Keratinocyte (primary cell): ENCODE data around the gene TMEM40. TPM values are rescaled to one million over a fixed set of nuclear protein-coding genes. Genes with fewer than 3 reads are reported as not detected.

Source experiments
- DNase-seq: peaks from one replicate; pipeline ENCODE4 v3.0.0-alpha.2; 2011; ENCODE audit warnings: low read depth, missing footprints, low spot score
- FAIRE-seq: peaks from 2 replicates; lab custom pipeline; 2011; peaks lifted over from hg19 to GRCh38; lab: Jason Lieb, UNC
- H2AFZ ChIP-seq: 2 replicates; pipeline ENCODE4 v1.6.0; 2012; ENCODE audit warnings: low read length, control low read depth, inconsistent platforms; ENCODE audit not compliant: control insufficient read depth
- H3K27ac ChIP-seq: 2 replicates; pipeline ENCODE4 v1.5.1; 2011; ENCODE audit warnings: low read length; ENCODE audit not compliant: control insufficient read depth, insufficient read depth
- H3K27me3 ChIP-seq: 3 replicates; pipeline ENCODE4 v1.6.0; 2011; ENCODE audit warnings: low read length; ENCODE audit not compliant: control insufficient read depth, insufficient read depth; ENCODE audit errors: extremely low read depth
- H3K36me3 ChIP-seq, 2 experiments: 2 replicates in 1 of 2; 3 replicates in 1 of 2; pipeline ENCODE4 v1.5.1; 2011; ENCODE audit warnings: low read length in 2 of 2, mild to moderate bottlenecking in 1 of 2; ENCODE audit not compliant: control insufficient read depth in 2 of 2, insufficient read depth in 2 of 2; ENCODE audit errors: extremely low read depth in 1 of 2
- H3K4me1 ChIP-seq: 3 replicates; pipeline ENCODE4 v1.5.1; 2011; ENCODE audit warnings: low read length; ENCODE audit not compliant: control insufficient read depth, insufficient read depth; ENCODE audit errors: extremely low read depth
- H3K4me2 ChIP-seq: 3 replicates; pipeline ENCODE4 v1.6.0; 2011; ENCODE audit warnings: low read depth, low read length; ENCODE audit not compliant: control insufficient read depth, insufficient read depth; ENCODE audit errors: extremely low read depth
- H3K4me3 ChIP-seq, 3 experiments: fragments of 200-600 bp in 1 of 3; sonication (generic) in 1 of 3; 2 replicates in 2 of 3; 3 replicates in 1 of 3; pipeline ENCODE4 v1.5.1; 2011 to 2016; ENCODE audit warnings: low read length in 3 of 3, mild to moderate bottlenecking in 3 of 3, control low read depth in 2 of 3, inconsistent platforms in 1 of 3, low read depth in 1 of 3, mixed read lengths in 1 of 3, mixed run types in 1 of 3, moderate library complexity in 1 of 3; ENCODE audit not compliant: control insufficient read depth in 2 of 3, insufficient read depth in 2 of 3; ENCODE audit errors: extremely low read depth in 1 of 3
- H3K79me2 ChIP-seq: 2 replicates; pipeline ENCODE4 v1.6.0; 2012; ENCODE audit warnings: low read length; ENCODE audit not compliant: control insufficient read depth, insufficient read depth
- H3K9ac ChIP-seq: 3 replicates; pipeline ENCODE4 v1.6.0; 2011; ENCODE audit warnings: low read length; ENCODE audit not compliant: control insufficient read depth, insufficient read depth; ENCODE audit errors: extremely low read depth
- H3K9me1 ChIP-seq: 3 replicates; pipeline ENCODE4 v1.6.0; 2011; ENCODE audit warnings: low read length; ENCODE audit not compliant: control insufficient read depth, insufficient read depth; ENCODE audit errors: extremely low read depth
- H3K9me3 ChIP-seq: 2 replicates; pipeline ENCODE4 v1.5.1; 2012; ENCODE audit warnings: low read depth, low read length; ENCODE audit not compliant: control insufficient read depth
- H4K20me1 ChIP-seq: 3 replicates; pipeline ENCODE4 v1.6.0; 2011; ENCODE audit warnings: low read length; ENCODE audit not compliant: control insufficient read depth, insufficient read depth; ENCODE audit errors: extremely low read depth
- EZH2 ChIP-seq: IDR thresholded peaks from one replicate; pipeline ENCODE4 v1.6.1; 2012; ENCODE audit warnings: inconsistent platforms, mild to moderate bottlenecking, low read length, moderate library complexity
- dilution Hi-C: fragments of 300-500 bp; cut with MboI; formaldehyde crosslinking; loops from one replicate; pipeline ENCODE4 v1.7.0; 2020; ENCODE audit warnings: low sequenced_read_pairs; ENCODE audit not compliant: extremely low pct_ligation_motif_present
- polyA plus RNA-seq, 5 experiments: library from polyadenylated mRNA; depleted of rRNA in 3 of 5; stranded (reverse) in 3 of 5; stranded (forward) in 1 of 5; unstranded in 1 of 5; fragments of >200 nt; gene quantifications; 1 replicate in 1 of 5; 2 replicates in 3 of 5; 3 replicates in 1 of 5; pipeline versions ENCODE4 v1.2.1 to v1.2.3, GENCODE V29; 2011 to 2012; ENCODE audit warnings: missing spikeins in 2 of 5, low read depth in 1 of 5, low replicate concordance in 1 of 5
- TF ChIP-seq, protein P1 (sequence below), 3 experiments: IDR thresholded peaks in 1 of 3; conservative IDR thresholded peaks in 1 of 3; optimal IDR thresholded peaks in 1 of 3; 2 replicates in 2 of 3; 3 replicates in 1 of 3; pipeline versions ENCODE3 to v1.5.1; 2011; ENCODE audit warnings: low read length in 3 of 3, mild to moderate bottlenecking in 3 of 3, moderate library complexity in 2 of 3, control low read depth in 1 of 3, inconsistent platforms in 1 of 3; ENCODE audit not compliant: insufficient read depth in 2 of 3; ENCODE audit errors: extremely low read depth in 1 of 3

TMEM40 gene
- polyA plus RNA-seq, 1 donor (not counting 4 experiments of a cell fraction or from before 2014, with no cell fraction given): 311 TPM

DNA sequence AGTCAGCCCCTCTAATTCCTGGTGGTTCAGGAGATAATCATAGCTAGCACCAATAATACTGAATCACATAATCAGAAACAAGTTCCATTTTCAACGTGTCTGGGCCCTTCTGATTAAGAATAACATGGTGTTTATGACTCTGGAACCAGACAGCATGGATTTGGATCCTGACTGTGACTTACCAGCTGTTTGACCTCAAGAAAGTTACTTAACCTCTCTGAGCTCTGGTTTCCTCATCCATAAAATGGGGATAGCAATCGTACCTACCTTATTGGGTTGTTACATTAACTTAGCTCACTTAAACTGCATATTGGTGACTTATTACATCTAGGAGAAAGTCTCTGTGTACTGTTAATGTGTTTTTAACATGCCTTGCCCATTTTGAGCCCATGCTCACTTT is 10.7 kb upstream of the TMEM40 start:
- H3K36me3 ChIP-seq: no peaks in the 10 kb centered on the region
- FAIRE-seq (no peak), DNase-seq (no peak)
- no peaks in the 10 kb centered on the region for H3K9me1 ChIP-seq
- dilution Hi-C loops: no loop called here
- H2AFZ ChIP-seq: no peak overlapping the region
- no peaks in the 10 kb centered on the region for H3K79me2 ChIP-seq
- H3K27me3 ChIP-seq: no peaks in the 10 kb centered on the region
- H3K9ac ChIP-seq: no peak overlapping the region
- no peak overlapping the region for H3K4me2 ChIP-seq
- H4K20me1 ChIP-seq: no peaks in the 10 kb centered on the region
- no peak overlapping the region for H3K27ac ChIP-seq
- H3K4me1 ChIP-seq: no peaks in the 10 kb centered on the region
- TF ChIP-seq, protein P1, sequence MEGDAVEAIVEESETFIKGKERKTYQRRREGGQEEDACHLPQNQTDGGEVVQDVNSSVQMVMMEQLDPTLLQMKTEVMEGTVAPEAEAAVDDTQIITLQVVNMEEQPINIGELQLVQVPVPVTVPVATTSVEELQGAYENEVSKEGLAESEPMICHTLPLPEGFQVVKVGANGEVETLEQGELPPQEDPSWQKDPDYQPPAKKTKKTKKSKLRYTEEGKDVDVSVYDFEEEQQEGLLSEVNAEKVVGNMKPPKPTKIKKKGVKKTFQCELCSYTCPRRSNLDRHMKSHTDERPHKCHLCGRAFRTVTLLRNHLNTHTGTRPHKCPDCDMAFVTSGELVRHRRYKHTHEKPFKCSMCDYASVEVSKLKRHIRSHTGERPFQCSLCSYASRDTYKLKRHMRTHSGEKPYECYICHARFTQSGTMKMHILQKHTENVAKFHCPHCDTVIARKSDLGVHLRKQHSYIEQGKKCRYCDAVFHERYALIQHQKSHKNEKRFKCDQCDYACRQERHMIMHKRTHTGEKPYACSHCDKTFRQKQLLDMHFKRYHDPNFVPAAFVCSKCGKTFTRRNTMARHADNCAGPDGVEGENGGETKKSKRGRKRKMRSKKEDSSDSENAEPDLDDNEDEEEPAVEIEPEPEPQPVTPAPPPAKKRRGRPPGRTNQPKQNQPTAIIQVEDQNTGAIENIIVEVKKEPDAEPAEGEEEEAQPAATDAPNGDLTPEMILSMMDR (optimal IDR thresholded peaks at IDR 0.05 in 1 of 3, IDR thresholded peaks at IDR 0.05 in 1 of 3, conservative IDR thresholded peaks at IDR 0.05 in 1 of 3; ENCODE audit: extremely low read depth in 1 of 3, insufficient read depth in 2 of 3, low read length in 3 of 3): no peak
- no peak for TF ChIP-seq EZH2
- no peak overlapping the region for H3K4me3 ChIP-seq
- no peaks in the 10 kb centered on the region for H3K9me3 ChIP-seq

- Histone ChIP-seq H3K79me2 (no peaks in the 10 kb centered on the region), H2AFZ (no peak overlapping the region), H4K20me1 (no peaks in the 10 kb centered on the region), H3K4me1 (peaks cover 2% of the 10 kb centered on the region), H3K9me1 (no peaks in the 10 kb centered on the region), H3K9me3 (no peaks in the 10 kb centered on the region), H3K4me2 (no peak overlapping the region), H3K4me3 (no peak overlapping the region), H3K27me3 (no peaks in the 10 kb centered on the region), H3K27ac (no peak overlapping the region), H3K36me3 (no peaks in the 10 kb centered on the region), H3K9ac (no peak overlapping the region)
- TF ChIP-seq, protein P1 (optimal IDR thresholded peaks at IDR 0.05 in 1 of 3, IDR thresholded peaks at IDR 0.05 in 1 of 3, conservative IDR thresholded peaks at IDR 0.05 in 1 of 3; ENCODE audit: extremely low read depth in 1 of 3, insufficient read depth in 2 of 3, low read length in 3 of 3): no peak
- no peak for TF ChIP-seq EZH2
- dilution Hi-C loops: no loop called here
- FAIRE-seq (no peak), DNase-seq (no peak)
Observed at GRCh38 chr3:12768579-12769527, 9.8 kb upstream of the TMEM40 start.
